H1 (cell line): ENCODE results near the gene MCCC1. TPM values are rescaled to one million over a fixed set of nuclear protein-coding genes. Genes with fewer than 3 reads are reported as not detected.

Experiments used
- CTCF ChIA-PET: fragments of 300-600 bp; sonication (Branson Sonifier 250); formaldehyde crosslinking; loops from one replicate; lab custom pipeline; 2021; ENCODE audit not compliant: partially characterized antibody; lab: Charles Lee
- POLR2A ChIA-PET: fragments of 300-600 bp; sonication (Branson Sonifier 250); formaldehyde crosslinking; loops from one replicate; lab custom pipeline; 2021; ENCODE audit warnings: inconsistent platforms; ENCODE audit not compliant: partially characterized antibody; lab: Charles Lee
- DNase-seq, 2 experiments: peaks; one replicate each; pipeline versions ENCODE4 v3.0.0 to v3.0.0-alpha.2; 2010 to 2022; ENCODE audit warnings: low spot score in 2 of 2, low read depth in 1 of 2, mixed read lengths in 1 of 2
- FAIRE-seq: peaks from 2 replicates; lab custom pipeline; 2011; peaks lifted over from hg19 to GRCh38; lab: Jason Lieb, UNC
- H2AFZ ChIP-seq: 2 replicates; pipeline ENCODE4 v1.8.1; 2012; ENCODE audit warnings: low read length, inconsistent platforms
- H2AK5ac ChIP-seq: 2 replicates; pipeline ENCODE4 v1.6.1; 2013; ENCODE audit warnings: low read depth, low read length
- H2BK120ac ChIP-seq: replicated peaks from 2 replicates; pipeline ENCODE3; 2013; ENCODE audit warnings: low read depth, low read length, inconsistent platforms
- H2BK12ac ChIP-seq: 2 replicates; pipeline ENCODE4 v1.6.1; 2013; ENCODE audit warnings: low read depth, low read length
- H2BK15ac ChIP-seq: 2 replicates; pipeline ENCODE4 v1.6.1; 2013; ENCODE audit warnings: low read length
- H2BK20ac ChIP-seq: 2 replicates; pipeline ENCODE4 v1.6.1; 2013; ENCODE audit warnings: low read length
- H2BK5ac ChIP-seq: 2 replicates; pipeline ENCODE4 v1.6.1; 2013; ENCODE audit warnings: low read depth, low read length
- H3K14ac ChIP-seq: 2 replicates; pipeline ENCODE4 v1.6.1; 2013; ENCODE audit warnings: inconsistent platforms; ENCODE audit not compliant: insufficient read length
- H3K18ac ChIP-seq: 2 replicates; pipeline ENCODE4 v1.6.1; 2013; ENCODE audit warnings: low read length; ENCODE audit errors: extremely low read depth
- H3K23ac ChIP-seq: 2 replicates; pipeline ENCODE4 v1.6.1; 2013; ENCODE audit warnings: inconsistent platforms; ENCODE audit not compliant: insufficient read length
- H3K23me2 ChIP-seq: 2 replicates; pipeline ENCODE4 v1.6.1; 2013; ENCODE audit warnings: low read depth, low read length
- H3K27ac ChIP-seq: 2 replicates; pipeline ENCODE4 v1.6.1; 2011; ENCODE audit warnings: low read depth, low read length, inconsistent platforms
- H3K27me3 ChIP-seq, 4 experiments: replicated peaks in 1 of 4; 1 replicate in 1 of 4; 2 replicates in 3 of 4; pipeline versions ENCODE4 v1.6.1 to v1.8.1; 2011 to 2013; ENCODE audit warnings: low read length in 3 of 4, mild to moderate bottlenecking in 3 of 4, inconsistent platforms in 2 of 4, mixed read lengths in 2 of 4, moderate library complexity in 1 of 4; ENCODE audit not compliant: control insufficient read depth in 3 of 4, insufficient read depth in 3 of 4; ENCODE audit errors: extremely low read depth in 1 of 4
- H3K36me3 ChIP-seq, 4 experiments: 2 replicates each; pipeline versions ENCODE4 v1.6.1 to v1.8.1; 2011 to 2013; ENCODE audit warnings: mild to moderate bottlenecking in 4 of 4, low read length in 3 of 4, moderate library complexity in 2 of 4, control low read depth in 1 of 4, inconsistent platforms in 1 of 4; ENCODE audit not compliant: insufficient read depth in 4 of 4, control insufficient read depth in 2 of 4
- H3K4ac ChIP-seq: replicated peaks from 2 replicates; pipeline ENCODE3; 2013; ENCODE audit warnings: low read length, low read depth, mixed read lengths, inconsistent platforms; ENCODE audit not compliant: insufficient read length
- H3K4me1 ChIP-seq, 4 experiments: replicated peaks in 1 of 4; 1 replicate in 1 of 4; 2 replicates in 3 of 4; pipeline versions ENCODE4 v1.6.1 to v1.8.1; 2011 to 2013; ENCODE audit warnings: low read length in 3 of 4, inconsistent platforms in 2 of 4, mixed read lengths in 1 of 4; ENCODE audit not compliant: insufficient read depth in 4 of 4, control insufficient read depth in 3 of 4
- H3K4me2 ChIP-seq, 2 experiments: 2 replicates each; pipeline versions ENCODE4 v1.6.1 to v1.8.1; 2011 to 2013; ENCODE audit warnings: low read depth in 2 of 2, low read length in 2 of 2, control low read depth in 1 of 2, inconsistent platforms in 1 of 2, mild to moderate bottlenecking in 1 of 2; ENCODE audit not compliant: insufficient read depth in 1 of 2
- H3K4me3 ChIP-seq, 4 experiments: fragments of 200-600, 300-600 bp in 1 of 4; sonication (generic), shearing (Covaris generic), sonication (Bioruptor Twin) in 1 of 4; 2 replicates each; pipeline versions ENCODE4 v1.5.1 to v1.8.1; 2011 to 2016; ENCODE audit warnings: low read length in 4 of 4, low read depth in 3 of 4, control low read depth in 2 of 4, inconsistent platforms in 2 of 4, mild to moderate bottlenecking in 2 of 4, mixed read lengths in 1 of 4, moderate library complexity in 1 of 4; ENCODE audit not compliant: insufficient read depth in 2 of 4; ENCODE audit errors: extremely low read depth in 1 of 4
- H3K56ac ChIP-seq: replicated peaks from 2 replicates; pipeline ENCODE3; 2013; ENCODE audit warnings: low read depth, mild to moderate bottlenecking, mixed read lengths, low read length, inconsistent platforms; ENCODE audit not compliant: insufficient read length
- H3K79me1 ChIP-seq: 2 replicates; pipeline ENCODE4 v1.6.1; 2013; ENCODE audit warnings: low read depth, low read length, control low read depth
- H3K79me2 ChIP-seq, 2 experiments: 2 replicates each; pipeline versions ENCODE4 v1.6.1 to v1.8.1; 2012 to 2013; ENCODE audit warnings: low read length in 2 of 2, mild to moderate bottlenecking in 2 of 2, inconsistent platforms in 1 of 2; ENCODE audit not compliant: insufficient read depth in 2 of 2, control insufficient read depth in 1 of 2
- H3K9ac ChIP-seq, 4 experiments: replicated peaks in 1 of 4; 1 replicate in 1 of 4; 2 replicates in 3 of 4; pipeline versions ENCODE4 v1.6.1 to v1.8.1; 2011 to 2013; ENCODE audit warnings: low read depth in 3 of 4, low read length in 3 of 4, control low read depth in 2 of 4, mild to moderate bottlenecking in 2 of 4, moderate library complexity in 2 of 4, inconsistent platforms in 1 of 4; ENCODE audit errors: extremely low read depth in 1 of 4
- H3K9me3 ChIP-seq, 2 experiments: 2 replicates each; pipeline versions ENCODE4 v1.6.1 to v1.8.1; 2012 to 2013; ENCODE audit warnings: mild to moderate bottlenecking in 2 of 2, moderate library complexity in 2 of 2, control low read depth in 1 of 2, inconsistent platforms in 1 of 2, low read depth in 1 of 2, low read length in 1 of 2, mixed read lengths in 1 of 2; ENCODE audit not compliant: insufficient read depth in 2 of 2
- H4K20me1 ChIP-seq, 2 experiments: replicated peaks in 1 of 2; 2 replicates each; pipeline versions ENCODE3 to v1.8.1; 2011 to 2013; ENCODE audit warnings: inconsistent platforms in 2 of 2, low read length in 2 of 2, mild to moderate bottlenecking in 1 of 2; ENCODE audit not compliant: insufficient read depth in 2 of 2, control insufficient read depth in 1 of 2
- H4K5ac ChIP-seq: 2 replicates; pipeline ENCODE4 v1.6.1; 2013; ENCODE audit warnings: low read length, low read depth, mixed read lengths, inconsistent platforms; ENCODE audit not compliant: insufficient read length
- H4K8ac ChIP-seq: 2 replicates; pipeline ENCODE4 v1.8.0; 2013; ENCODE audit warnings: mild to moderate bottlenecking, moderate library complexity, low read length, inconsistent platforms; ENCODE audit not compliant: insufficient read depth; ENCODE audit errors: extremely low read depth
- H4K91ac ChIP-seq: replicated peaks from 2 replicates; pipeline ENCODE3; 2013; ENCODE audit warnings: low read length, mixed read lengths, inconsistent platforms; ENCODE audit not compliant: insufficient read length
- ASH2L ChIP-seq: fragments of 200-600, 300-600 bp; sonication (generic); IDR thresholded peaks from one replicate; pipeline ENCODE4 v1.7.1; 2017; ENCODE audit warnings: low read length
- BRCA1 ChIP-seq: IDR thresholded peaks from 2 replicates; pipeline ENCODE4 v1.6.1; 2012; ENCODE audit warnings: low read depth, low read length, improper control_type of control experiment
- CTBP2 ChIP-seq: IDR thresholded peaks from 2 replicates; pipeline ENCODE4 v1.7.0; 2011; ENCODE audit warnings: borderline replicate concordance, mild to moderate bottlenecking, moderate library complexity, mixed read lengths, low read length; ENCODE audit not compliant: insufficient read depth, insufficient read length
- EGR1 ChIP-seq: IDR thresholded peaks from 2 replicates; pipeline ENCODE4 v1.6.1; 2011; ENCODE audit warnings: low read depth, low read length, borderline replicate concordance
- HDAC2 ChIP-seq, 2 experiments: fragments of 300-600 bp in 1 of 2; sonication (generic) in 1 of 2; IDR thresholded peaks; 2 replicates each; pipeline ENCODE4 v1.6.1; 2011 to 2012; ENCODE audit warnings: low read depth in 2 of 2, low read length in 2 of 2, mild to moderate bottlenecking in 2 of 2, moderate library complexity in 2 of 2, borderline replicate concordance in 1 of 2, inconsistent platforms in 1 of 2
- KDM4A ChIP-seq: IDR thresholded peaks from one replicate; pipeline ENCODE4 v1.7.1; 2012; ENCODE audit warnings: low read depth, mild to moderate bottlenecking, moderate library complexity, low read length, inconsistent platforms; ENCODE audit not compliant: severe bottlenecking
- RAD21 ChIP-seq, 2 experiments: IDR thresholded peaks in 1 of 2; conservative IDR thresholded peaks in 1 of 2; 2 replicates each; pipeline ENCODE4 v1.6.1; 2011; ENCODE audit warnings: low read depth in 2 of 2, low read length in 2 of 2, improper control_type of control experiment in 1 of 2, inconsistent platforms in 1 of 2, mild to moderate bottlenecking in 1 of 2, moderate library complexity in 1 of 2
- SIN3A ChIP-seq, 2 experiments: IDR thresholded peaks in 1 of 2; conservative IDR thresholded peaks in 1 of 2; 2 replicates each; pipeline ENCODE4 v1.6.1; 2011 to 2012; ENCODE audit warnings: low read length in 2 of 2, improper control_type of control experiment in 1 of 2, low read depth in 1 of 2, mild to moderate bottlenecking in 1 of 2
- TCF12 ChIP-seq: IDR thresholded peaks from 2 replicates; pipeline ENCODE4 v1.6.1; 2011; ENCODE audit warnings: low read depth, mild to moderate bottlenecking, low read length
- WGBS, 2 experiments: shearing (Covaris generic) in 1 of 2; methylation state at CpG; one replicate each; pipeline versions ENCODE4 v1.1.6 to v1.1.7; 2013 to 2015; ENCODE audit warnings: low lambda C conversion rate in 2 of 2, mixed read lengths in 2 of 2, inconsistent platforms in 1 of 2, low coverage in 1 of 2, missing lambda C conversion rate in 1 of 2; ENCODE audit not compliant: insufficient replicate concordance in 2 of 2, insufficient coverage in 1 of 2, insufficient read length in 1 of 2; ENCODE audit errors: extremely low coverage in 1 of 2, missing lambda C conversion rate in 1 of 2; 5-methylcytosine and 5-hydroxymethylcytosine counted together
- polyA plus RNA-seq, 7 experiments: library from polyadenylated mRNA; depleted of rRNA in 3 of 7; stranded (reverse) in 5 of 7; unstranded in 2 of 7; fragments of >200 nt in 5 of 7; fragments of 200-250 nt in 2 of 7; gene quantifications; 1 replicate in 5 of 7; 2 replicates in 1 of 7; 4 replicates in 1 of 7; pipeline versions ENCODE4 v1.2.1 to v1.2.3, GENCODE V29; 2011 to 2013; ENCODE audit warnings: missing spikeins in 2 of 7, mixed read lengths in 2 of 7
- total RNA-seq: library from RNA; stranded (reverse); fragmentation: NEBNext Ultra II Directional; extraction: Animal tissue kit (Norgen Biotek cat#: 25700); gene quantifications from 2 replicates; pipeline ENCODE4 v1.2.1, GENCODE V29; 2021

The MCCC1 gene
- total and polyA plus RNA-seq, 2 of the 8 experiments (the other 6 are each of a cell fraction or from before 2014, with no cell fraction given): 10.8 to 21.5 TPM

DNA sequence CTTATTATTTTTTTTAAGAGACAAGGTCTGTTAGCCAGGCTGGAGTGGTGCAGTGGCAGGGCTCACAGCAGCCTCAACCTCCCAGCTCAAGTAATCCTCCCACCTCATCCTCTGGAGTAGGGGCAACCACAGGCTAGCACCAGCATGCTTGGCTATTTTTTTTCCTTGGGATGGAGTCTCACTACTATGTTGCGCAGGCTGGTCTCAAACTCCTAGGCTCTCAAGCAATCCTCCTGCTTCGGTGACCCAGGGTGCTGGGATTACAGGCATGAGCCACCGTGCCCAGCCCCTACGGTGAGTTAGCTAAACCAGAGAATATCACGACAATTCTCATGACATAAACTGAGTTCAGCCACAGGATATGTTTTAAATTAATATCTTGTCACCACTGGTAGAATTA, 120.9 kb downstream of the MCCC1 start:
- Histone ChIP-seq H3K27me3 (no peaks in the 10 kb centered on the region), H3K4me1 (peaks cover 0 to 16% (median 8%) of the 10 kb centered on the region in 4 experiments; a peak in 6 of 7 replicates), H3K9me3 (no peaks in the 10 kb centered on the region), H2AK5ac (no peak overlapping the region), H3K23ac (no peak overlapping the region), H3K4me3 (peak overlapping the region; percentile 12 to 98 (median 80); a peak in 4 of 8 replicates), H3K4ac (no peak overlapping the region), H2BK15ac (no peak overlapping the region), H2BK5ac (no peak overlapping the region), H3K23me2 (peaks cover 9% of the 10 kb centered on the region; the same call in 1 of the 2 replicates), H4K91ac (no peak overlapping the region), H4K20me1 (peaks cover 0 to 3% of the 10 kb centered on the region in 2 experiments), H2BK12ac (no peak overlapping the region), H3K14ac (no peak overlapping the region), H3K18ac (no peak overlapping the region), H2BK20ac (no peak overlapping the region), H3K79me2 (peaks cover 18 to 62% of the 10 kb centered on the region in 2 experiments), H3K4me2 (peak overlapping the region; percentile 91 to 99), H3K56ac (no peak overlapping the region), H2BK120ac (no peak overlapping the region), H3K27ac (no peak overlapping the region), H4K5ac (no peak overlapping the region), H2AFZ (no peak overlapping the region), H3K79me1 (peaks cover 5% of the 10 kb centered on the region), H4K8ac (no peak overlapping the region), H3K9ac (peak overlapping the region in 1 of 4 experiments; percentile 38; a peak in 2 of 7 replicates), H3K36me3 (no peaks in the 10 kb centered on the region)
- ChIA-PET POLR2A (interaction anchor here (1.4 kb wide), 1 partner anchor 27 kb away, joined by 4 read pairs; no protein-coding TSS in a partner anchor), CTCF (interaction anchor here (1.1 kb wide), 1 partner anchor 8 kb away, joined by 4 read pairs; no protein-coding TSS in a partner anchor)
- DNase-seq: no peak
- 56% methylated on average over 5 of the region's 5 CpGs; no CpG with 5 or more reads in 1 of the 2 experiments for WGBS, 2 experiments
- FAIRE-seq: no peak
- TF ChIP-seq CTBP2 (no peak), KDM4A (no peak), ASH2L (no peak), SIN3A (conservative IDR thresholded peaks at IDR 0.05 in 1 of 2, IDR thresholded peaks at IDR 0.05 in 1 of 2; ENCODE audit: low read depth in 1 of 2, low read length in 2 of 2) (no peak), HDAC2 (IDR thresholded peaks at IDR 0.05; ENCODE audit: borderline replicate concordance in 1 of 2, low read depth in 2 of 2, low read length in 2 of 2) (no peak), EGR1 (no peak), TCF12 (no peak), BRCA1 (no peak), RAD21 (IDR thresholded peaks at IDR 0.05 in 1 of 2, conservative IDR thresholded peaks at IDR 0.05 in 1 of 2; ENCODE audit: low read depth in 2 of 2, low read length in 2 of 2) (no peak)
